NCI-H82 treated with DMSO at 0.1 percent for 48 hours (cell line): ENCODE data around the gene BBC3.
"Not testable (repeated sequence)": the region's sequence is repeated elsewhere in the genome, so short reads cannot be mapped to it uniquely, and the experiment has no call there.

Source experiments
- DNase-seq: peaks from one replicate; lab custom pipeline; 2025; ENCODE audit not compliant: unreplicated experiment; lab: John Stamatoyannopoulos, UW

The BBC3 gene

GRCh38 chr19:47258434-47258833 lies 27.4 kb upstream of the BBC3 start:
- DNase-seq, result no peak

DNA sequence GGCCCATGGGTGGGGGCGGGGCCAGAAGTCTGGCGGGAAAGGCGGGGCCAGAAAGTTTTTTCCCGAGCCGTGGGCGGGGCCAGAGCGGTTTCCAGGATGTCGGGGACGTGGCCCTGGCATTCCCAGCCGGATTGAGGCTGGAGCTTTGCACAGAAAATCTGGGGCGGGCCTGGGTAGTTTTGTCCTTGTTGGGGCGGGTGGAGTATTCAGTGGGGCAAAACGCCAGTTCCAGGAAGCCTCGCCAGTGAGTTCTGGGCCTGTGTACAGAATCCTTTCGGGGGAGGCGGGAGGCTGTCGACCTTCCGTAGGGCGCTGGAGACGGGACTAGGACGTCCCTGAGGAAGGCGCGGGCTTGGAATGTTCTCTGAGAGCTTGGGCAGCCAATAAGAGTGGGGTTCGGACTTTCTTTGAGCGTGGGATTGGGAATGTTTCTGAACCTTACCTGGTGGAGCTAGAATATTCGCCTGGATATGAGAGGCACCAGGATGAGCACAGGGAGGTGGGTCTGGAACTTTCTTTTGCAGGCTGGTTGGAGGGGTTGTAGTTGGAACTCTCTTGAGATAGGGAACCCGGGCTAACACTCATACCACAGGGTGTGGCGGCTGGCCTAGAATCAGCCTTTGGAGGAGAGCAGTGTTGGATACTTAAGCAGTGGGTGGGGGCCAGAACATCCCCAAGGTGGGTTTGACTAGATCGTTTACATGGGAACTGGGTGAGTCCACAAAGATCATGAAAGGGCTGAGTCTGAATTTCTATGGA lies 26.6 kb upstream of the BBC3 start:
- no peak for DNase-seq

GRCh38 chr19:47256693-47257410 lies 25.9 kb upstream of the BBC3 start:
- DNase-seq, result peak; percentile 100

DNA sequence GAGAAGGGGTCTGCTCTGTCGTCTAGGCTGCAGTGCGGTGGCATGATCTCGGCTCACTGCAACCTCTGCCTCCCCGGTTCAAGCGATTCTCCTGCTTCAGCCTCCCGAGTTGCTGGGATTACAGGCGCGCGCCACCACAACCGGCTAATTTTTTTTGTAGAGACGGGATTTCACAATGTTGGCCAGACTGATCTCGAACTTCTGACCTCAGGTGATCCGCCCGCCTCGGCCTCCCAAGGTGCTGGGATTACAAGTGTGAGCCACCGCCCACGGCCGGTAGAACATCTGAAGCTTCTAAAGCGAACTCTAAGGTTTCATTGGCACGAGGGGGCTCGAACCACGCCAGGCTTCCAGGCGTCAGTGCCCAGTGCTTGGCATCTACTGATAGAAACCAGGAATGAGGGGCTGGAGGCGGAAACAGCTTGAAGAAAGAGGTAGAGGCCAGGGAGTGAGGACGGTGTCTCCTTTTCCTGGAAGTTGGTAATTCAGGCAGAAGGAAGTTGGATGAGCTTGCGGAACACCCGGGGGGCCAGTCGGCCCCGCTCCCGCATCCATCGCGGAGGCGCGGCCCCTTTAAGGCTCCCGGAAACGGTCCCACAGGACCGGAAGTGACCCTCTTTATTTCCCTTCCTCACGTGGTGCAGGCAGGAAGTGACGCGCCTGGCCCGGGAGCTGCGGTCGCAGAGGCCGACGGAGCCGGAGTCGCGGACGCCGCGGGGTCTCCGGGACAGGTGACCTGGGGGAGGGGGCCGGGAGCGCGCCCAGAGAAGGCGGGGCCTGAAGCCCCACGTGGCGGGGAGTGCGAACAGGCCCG lies 25.1 kb upstream of the BBC3 start, which contains the start of gene CCDC9:
Gene CCDC9, plus strand, starts transcription at position 647 of the 814 bp plus-strand sequence. CDS start 1,876 bp downstream, outside the sequence.
- peak; percentile 94 for DNase-seq

- no peak for DNase-seq
These were observed 23.0 kb upstream of the BBC3 start for GRCh38 chr19:47253970-47254369.

- DNase-seq, result no peak
These were observed 22.5 kb upstream of the BBC3 start for GRCh38 chr19:47253467-47253881.

- not testable (repeated sequence) for DNase-seq
These were observed 22.0 kb upstream of the BBC3 start for GRCh38 chr19:47253016-47253415.

GRCh38 chr19:47247308-47247990 lies 16.4 kb upstream of the BBC3 start:
- peak; percentile 50 for DNase-seq

DNA sequence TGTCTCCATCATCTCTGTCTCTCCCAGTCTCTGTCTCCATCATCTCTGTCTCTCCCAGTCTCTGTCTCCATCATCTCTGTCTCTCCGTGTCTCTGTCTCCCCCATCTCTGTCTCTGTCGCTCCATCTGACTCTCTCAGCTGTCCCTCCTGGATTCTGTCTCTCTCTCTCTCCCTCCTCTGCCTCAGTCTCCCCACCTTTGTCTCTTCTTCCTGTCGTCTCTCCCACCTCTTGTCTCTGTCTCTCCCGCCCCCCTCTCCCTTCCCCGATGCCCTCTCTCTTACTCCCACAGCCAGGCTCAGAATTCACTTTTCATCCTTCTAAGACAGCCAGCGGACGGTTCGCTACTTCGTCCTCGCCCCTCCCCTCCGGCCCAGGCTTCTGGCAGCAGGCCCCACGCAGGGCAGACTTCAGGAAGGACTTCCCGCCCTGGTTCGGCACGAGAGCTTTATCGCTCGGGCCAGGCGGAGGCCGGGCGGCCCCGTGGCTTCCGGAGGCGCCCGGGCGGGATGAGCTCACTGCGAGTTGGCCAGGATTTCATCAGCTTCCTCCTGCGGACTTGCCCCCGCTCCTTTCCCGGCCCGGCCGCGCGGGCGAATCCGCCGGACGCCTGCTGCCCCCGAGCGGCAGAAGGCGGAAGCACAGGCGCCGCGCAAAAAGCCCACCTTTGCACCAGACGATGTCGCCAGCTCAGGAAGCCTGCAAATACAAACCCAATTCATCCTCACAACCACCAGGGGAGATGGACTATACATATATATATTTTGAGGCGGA lies 13.0 kb upstream of the BBC3 start:
- DNase-seq, result peak; percentile 65

GRCh38 chr19:47243364-47243775 lies 12.4 kb upstream of the BBC3 start:
- no peak for DNase-seq

- DNase-seq, result no peak
These were observed 11.0 kb upstream of the BBC3 start for GRCh38 chr19:47241919-47242577.

DNA sequence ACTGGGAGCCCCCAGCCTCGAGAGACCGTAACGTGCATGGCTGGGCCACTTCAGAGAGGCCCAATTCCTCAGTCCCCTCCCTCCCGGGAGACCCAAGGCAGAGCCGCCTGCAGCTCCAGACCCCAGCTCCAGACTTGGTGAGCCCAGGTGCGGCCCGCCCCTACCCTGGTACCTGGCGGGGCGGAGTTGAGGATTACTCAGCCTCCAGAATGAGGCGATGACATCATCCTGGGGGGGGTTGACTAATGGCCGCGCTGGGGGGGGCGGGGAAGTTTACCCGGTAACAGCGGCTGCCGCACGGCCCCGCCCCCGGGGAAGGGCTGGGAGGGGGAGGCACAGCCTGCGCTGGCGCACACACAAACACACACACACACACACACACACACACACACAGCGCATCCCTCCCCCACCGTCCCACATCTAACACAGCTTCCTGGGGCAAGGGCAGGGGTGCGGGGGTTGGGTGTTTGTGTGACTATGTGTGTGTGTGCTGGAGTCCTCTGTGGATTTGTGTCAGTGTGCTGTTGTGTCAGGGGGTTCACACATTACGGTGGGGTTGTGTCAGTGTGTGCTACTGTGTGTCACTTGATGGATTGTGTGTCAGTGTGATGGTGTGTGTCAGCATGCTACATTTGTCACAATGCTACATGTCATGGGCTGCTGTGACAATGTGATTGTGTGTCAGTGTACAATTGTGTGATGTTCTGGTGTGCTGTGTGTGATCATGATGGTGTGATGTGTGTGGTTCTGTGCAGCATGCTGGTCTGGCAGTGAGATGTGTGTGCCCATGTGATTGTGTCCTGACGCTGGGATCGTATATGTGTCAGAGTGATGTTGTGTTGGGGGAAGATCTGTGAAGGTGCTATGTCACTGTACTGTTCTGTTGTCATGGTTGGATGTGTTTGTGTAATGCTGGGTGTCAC lies 10.3 kb upstream of the BBC3 start:
- DNase-seq, result no peak

DNA sequence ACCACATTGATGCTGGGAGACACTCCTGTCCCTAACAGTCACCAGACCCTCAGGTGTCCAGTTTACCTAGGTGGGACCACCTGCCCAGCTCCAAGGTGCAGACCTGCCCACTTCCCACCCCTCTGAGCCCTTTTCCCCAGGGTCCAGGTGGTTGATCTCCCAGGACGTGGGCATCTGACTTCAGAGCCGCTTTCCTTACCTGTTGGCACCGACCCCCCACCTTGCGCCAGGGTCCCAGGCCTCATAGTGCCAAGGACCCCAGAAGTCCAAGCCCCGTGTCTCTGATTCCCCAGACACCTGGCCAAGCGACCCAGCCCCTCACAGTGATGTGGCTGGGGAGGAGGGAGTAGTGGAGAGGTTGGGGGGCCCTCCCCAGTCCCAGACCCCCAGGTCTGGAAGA lies 9.6 kb upstream of the BBC3 start:
- DNase-seq, result no peak

DNA sequence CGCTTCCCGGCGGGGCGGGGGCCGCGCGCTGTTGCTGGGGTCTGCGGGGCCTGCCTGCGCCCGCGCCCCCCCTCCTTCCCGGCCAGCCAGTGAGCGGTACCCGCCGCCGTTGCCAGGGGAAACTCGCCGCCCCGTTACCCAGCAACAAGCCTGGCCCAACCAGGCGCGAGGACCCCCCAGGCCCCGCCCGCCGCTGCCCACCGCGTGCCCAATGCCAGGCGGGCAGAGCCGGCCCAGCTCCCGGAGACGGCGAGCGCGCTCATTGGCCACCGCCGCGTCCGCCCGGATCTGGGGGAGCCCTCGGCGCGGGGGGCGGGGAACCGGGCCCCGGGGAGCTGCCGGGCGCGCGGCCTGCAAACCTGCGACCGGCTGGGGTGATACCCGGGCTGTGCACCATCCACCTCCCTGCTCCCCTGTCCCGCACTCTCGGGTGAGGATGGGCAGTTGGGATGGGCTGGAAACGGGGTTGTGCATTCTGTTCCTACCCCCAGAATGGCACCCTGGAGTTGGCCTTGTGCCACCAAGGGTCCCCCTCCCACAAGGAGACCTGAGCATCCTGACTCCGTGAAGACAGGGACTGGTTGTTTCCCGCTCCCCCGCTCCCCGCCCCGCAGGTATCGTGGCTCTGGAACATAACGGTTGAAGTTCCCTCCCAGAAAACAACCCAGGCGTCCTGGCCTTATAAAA lies 8.8 kb upstream of the BBC3 start:
- no peak for DNase-seq

DNA sequence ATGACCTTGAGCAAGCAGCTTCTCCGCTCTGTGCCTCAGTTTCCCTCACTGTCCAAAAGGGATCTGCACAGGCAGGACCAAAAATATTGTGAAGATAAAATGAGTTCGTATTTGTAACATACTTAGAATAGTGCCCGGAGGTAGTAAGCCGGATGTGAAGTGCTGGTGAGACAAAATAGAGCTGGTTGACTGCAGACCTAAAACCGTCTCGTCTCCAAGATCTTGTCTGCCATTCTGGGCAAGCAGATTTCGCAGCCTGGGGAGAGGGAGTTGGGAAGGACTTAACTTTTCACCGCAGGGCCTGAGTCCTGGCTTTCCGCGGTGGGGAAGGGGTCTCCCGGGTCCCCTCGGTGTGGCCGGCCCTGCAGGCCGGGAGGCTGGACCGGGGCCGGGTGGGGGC lies 8.2 kb upstream of the BBC3 start:
- no peak for DNase-seq

GRCh38 chr19:47236072-47236675 lies 5.2 kb upstream of the BBC3 start:
- DNase-seq, result no peak

DNA sequence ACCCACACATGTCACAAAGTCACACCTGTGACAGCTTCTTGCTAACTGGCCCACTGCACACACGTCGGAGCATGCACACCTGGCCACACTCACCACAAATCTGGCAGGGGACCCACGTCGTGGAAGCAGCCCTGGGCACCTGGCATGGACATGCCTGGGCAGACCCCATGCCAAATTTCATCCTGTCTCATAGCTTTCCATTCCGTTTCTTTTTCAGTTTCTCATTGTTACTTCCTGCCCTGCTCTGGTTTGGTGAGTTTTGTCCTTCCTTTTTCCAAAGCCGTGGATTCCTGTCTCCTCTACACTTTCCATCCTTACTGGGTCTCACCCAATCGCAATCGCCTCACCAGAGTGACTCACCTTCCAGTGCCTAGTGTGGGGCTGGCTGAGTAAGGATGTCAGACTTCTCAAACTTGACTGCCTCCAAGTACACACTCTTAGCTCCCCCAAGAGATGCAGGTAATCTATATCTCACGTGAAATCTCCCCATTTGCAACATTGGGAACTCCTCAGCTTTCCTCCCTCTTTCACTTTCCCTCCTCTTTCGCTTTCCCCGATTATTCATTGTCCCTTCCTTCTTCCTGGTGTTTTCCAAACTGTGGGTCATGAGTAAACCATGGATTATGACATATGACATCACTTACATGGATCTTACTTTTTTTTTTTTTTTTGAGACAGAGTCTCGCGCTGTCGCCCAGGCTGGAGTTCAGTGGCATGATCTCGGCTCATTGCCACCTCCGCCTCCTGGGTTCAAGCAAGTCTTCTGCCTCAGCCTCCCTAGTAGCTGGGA lies 1.6 kb upstream of the BBC3 start:
- DNase-seq, result no peak
